SH-SY5Y (cell line): ENCODE measurements around the gene BABAM2.

Experiments
- GATA2 ChIP-seq: IDR thresholded peaks from 2 replicates; pipeline ENCODE4 v1.6.1; 2011; ENCODE audit warnings: mild to moderate bottlenecking, low read depth, low read length
- GATA3 ChIP-seq: IDR thresholded peaks from 2 replicates; pipeline ENCODE4 v1.6.1; 2011; ENCODE audit warnings: low read depth, mild to moderate bottlenecking, low read length, moderate library complexity

DNA sequence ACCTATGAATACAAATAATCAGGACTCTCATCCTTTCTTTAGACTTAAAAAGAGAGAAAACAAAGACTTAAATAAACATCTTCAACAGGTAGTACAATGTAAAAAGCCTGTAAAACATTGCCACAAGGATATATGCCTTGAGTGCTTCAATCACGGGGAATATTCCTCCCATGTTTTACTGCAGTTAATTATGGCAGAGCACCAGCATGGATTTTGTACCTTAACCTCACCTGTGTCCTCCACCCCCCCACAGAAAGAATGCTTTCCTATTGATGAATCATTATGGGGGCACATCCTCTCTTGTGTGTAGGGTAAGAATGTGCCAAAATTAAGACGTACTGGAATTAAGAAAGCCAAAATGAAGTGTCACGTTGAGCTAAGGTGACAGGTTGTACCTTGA, 312.2 kb downstream of the BABAM2 start:
- no peak for TF ChIP-seq GATA2
- TF ChIP-seq GATA3 = no peak
